GM18526 (cell line): ENCODE results near the gene SDC1.

ENCODE experiments used
- POLR2A ChIP-seq: IDR thresholded peaks from 3 replicates; pipeline ENCODE4 v1.6.1; 2011; ENCODE audit not compliant: insufficient read length; ENCODE audit errors: extremely low read depth

SDC1 gene

DNA sequence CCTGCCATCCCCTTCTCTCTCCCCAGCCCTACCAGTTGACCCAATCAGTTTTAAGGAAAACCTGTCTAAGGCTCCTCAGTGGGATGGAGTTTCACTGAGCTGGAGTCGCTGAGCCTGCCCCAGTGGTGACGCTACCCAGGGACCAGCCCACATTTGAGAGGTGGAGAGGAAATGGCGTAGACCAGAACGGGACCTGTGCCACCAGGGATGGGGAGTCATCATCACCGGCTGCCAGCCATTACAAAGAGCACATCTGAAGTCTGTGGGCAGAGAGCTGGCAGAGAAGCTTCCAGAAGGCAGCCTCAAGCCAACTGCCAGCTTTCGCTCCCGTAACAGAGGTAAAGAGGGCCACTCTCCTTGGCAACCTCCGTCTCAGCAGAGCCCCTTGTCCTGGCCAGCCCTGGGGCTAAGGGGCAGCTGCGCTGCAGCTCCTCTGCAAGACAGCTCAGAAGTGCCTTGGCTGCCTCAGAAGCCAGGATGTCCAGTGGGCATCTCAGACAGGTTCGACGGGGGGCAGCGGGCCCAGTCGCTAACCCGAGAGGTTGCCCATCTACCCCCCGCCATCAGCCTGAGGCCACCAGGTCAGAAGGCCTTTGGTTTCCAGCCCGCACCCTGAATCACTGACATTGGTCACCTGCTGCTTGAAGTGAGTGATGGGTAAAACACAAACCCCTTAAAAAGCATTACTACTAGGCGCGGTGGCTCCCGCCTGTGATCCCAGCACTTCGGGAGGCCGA, 15.4 kb downstream of the SDC1 start:
- TF ChIP-seq POLR2A: no peak

DNA sequence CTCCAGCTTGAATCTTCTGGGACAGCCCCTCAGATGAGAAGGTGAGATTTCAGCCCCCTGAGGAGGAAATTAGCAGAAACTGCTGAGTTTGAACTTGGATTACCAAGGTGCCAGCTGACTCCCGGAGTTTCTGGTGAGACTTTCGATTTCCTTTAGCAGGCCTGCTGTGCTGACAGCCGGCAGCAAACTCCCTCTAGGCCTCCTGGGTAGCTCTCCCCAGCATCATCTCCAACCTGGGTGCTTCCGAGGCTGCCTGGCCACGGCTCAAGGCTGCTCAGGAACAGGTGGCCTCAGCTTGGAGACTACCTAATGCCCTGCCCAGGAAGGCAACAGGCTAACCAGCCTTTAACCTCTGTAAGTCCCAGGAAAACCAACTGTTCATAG, 16.5 kb downstream of the SDC1 start:
- TF ChIP-seq POLR2A: no peak

DNA sequence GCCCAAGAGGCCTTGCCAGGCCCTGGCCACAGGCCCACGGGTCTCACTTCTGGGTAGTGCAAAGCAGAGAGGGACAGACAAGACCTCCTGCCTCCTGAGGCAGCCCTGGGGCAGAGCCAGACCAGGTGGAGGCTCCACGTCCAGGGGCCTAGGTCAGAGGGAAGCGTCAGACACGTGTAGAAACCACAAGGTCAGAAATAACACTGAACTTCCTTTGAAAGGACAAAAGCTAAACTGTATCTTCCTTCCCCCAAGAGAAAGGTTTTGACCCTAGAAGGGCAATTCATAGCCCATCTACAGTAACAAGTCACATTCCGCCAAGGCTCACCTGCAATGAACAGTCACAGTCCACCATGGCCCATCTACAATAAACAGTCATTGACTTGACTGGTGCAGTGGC, 17.9 kb downstream of the SDC1 start:
- no peak for TF ChIP-seq POLR2A

DNA sequence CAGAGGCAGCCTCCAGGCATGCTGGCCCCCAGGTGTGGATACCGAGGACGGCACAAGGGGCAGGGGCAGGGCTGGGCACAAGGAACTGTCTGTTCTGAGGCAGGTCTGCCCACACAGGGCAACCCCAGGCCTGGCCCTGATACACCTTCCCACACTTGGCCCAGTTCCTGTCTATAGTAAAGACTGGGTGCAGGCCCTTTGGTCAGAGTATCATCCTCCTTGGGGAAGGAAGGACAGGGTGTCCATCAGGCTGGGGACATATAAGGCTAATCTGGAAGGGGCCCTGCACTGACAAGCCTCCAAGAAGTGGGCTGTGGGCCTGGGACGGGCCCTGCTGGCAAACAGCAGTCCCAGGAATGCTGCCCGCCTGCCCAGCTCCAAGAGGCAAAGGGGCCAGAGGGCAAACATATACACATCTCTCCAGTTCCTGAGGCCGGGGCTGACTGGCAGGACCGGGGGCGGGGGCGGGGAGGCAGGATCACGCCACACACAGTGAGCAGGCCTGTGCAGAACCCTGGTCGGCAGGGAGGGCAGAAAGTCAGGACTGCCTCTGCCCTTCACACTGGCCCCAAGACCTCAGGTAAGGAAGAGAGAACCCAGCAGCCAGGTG, 18.9 kb downstream of the SDC1 start:
- no peak for TF ChIP-seq POLR2A

DNA sequence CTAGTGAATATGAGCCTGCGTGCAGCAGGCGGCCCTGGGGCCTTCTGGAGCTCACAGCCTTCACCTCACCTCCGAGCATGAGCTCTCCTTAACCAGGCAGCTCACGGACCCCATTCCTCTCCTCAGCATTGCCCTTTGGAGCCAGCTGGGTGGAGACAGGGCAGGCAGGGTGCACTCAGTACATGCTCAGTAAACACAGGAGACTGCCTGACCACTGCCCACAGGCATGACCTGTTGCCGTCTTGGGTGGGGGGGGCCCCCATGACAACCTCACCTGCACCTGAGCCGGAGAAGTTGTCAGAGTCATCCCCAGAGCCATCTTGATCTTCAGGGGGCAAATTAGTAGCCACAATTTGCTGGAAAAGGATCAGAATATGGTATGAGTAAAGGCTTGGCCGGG, 19.9 kb downstream of the SDC1 start:
- no peak for TF ChIP-seq POLR2A

DNA sequence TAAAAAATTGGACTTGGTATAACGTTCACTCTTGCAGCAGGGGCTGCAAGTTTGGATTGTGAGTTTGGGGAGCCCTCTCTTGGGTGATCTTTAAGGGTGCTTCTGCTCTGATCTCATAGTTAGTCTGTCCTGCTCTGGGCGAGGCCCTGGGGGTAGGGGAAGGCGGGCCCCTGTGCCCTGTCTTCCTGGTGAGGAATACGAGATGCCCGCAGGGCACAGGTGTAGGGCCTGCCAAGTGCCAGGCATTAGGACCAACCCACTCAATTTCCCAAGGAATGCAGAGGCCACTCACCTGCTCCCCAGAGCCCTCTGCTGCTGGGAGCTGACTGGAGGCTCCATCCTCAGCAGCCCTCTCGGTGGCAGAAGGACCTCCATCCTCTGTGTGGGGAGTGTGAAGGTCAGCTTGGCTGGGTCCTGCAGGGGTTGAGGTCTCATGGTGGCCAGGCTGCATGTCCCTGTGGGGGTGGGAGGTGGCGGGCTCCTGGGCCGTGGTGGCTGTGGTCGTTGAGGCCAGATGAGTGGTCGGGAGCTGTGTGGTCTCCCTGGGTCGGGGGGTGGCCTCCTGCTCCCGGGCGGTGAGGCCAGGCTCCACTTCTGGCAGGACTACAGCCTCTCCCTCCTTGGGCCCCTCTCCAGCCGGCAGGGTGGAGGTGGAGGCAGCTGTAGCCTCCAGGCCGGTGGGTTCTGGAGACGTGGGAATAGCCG, 21.3 kb downstream of the SDC1 start:
- TF ChIP-seq POLR2A: no peak

DNA sequence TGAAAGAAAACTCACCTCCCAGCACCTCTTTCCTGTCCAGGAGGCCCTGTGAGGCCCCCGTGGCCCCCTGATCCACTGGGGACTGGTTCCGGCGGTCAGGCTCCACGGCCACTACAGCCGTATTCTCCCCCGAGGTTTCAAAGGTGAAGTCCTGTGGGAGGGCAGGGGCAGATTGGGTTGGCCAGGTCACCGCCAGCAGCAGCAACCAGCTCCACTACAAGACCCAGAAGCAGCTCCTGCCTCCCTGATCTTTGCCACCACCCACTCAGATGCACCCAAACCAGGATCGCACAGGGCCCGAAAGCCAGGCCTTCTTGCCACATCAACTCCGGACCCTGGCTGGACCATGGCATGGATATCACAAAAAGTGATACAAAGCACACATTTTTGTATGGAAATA, 21.9 kb downstream of the SDC1 start:
- TF ChIP-seq POLR2A: no peak

DNA sequence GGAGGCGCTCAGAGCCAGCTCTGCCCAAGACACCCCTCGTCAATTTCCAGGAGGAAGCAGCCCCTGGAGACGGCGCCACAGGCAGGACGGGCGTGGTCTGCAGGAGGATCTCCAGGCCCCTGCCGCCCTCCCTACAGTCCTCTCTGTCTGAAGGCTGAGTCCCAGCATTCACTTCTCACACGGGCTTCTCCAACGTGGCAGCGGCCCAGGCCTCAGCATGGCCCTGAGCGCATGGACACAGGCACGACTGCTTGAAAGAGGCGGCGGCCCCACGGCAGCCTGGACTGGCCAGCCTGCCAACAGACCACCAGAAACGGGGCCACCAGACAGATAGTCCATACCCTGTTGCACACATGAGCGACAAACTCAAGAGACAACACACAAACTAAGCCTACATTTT, 23.3 kb downstream of the SDC1 start:
- no peak for TF ChIP-seq POLR2A

DNA sequence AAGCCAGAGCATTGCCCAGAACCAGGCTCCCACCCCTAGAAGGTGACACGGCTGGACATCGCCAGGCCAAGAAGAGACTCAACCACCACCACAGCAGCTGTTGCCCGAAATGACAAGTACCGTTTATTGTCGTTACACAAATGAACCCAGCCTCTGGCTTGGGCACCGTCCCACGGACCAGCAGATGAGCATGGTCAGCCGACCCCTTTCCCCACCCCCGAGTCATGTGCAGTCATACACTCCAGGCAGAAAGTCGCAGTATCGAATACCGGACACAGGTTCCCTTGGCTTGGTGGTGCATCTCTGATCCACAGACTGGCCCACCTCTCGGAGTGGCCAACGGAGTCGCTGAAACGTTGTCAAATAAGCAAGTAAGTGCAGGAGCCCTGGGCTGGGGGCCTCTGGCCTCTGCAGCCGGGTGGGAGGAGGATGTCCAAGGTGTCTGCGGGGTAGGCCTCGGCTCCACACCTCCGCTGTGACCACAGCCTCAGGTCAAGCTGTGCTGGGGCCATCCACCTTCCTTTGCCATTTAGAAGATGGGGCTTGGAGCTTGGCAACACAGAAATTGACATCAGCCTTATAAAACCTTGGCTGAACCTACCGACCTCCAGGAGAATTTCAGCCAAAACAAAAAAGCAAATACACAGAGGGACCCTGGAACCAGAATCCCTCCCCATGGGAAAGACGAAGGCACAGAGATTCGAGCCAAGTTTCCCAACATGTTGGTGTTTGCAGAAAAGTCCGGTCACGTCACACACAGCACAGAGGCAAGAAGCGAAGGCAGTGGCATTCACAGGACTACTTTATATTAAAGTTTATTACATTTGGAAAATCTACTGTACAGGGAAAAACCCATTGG, 24.0 kb downstream of the SDC1 start:
- TF ChIP-seq POLR2A: no peak

DNA sequence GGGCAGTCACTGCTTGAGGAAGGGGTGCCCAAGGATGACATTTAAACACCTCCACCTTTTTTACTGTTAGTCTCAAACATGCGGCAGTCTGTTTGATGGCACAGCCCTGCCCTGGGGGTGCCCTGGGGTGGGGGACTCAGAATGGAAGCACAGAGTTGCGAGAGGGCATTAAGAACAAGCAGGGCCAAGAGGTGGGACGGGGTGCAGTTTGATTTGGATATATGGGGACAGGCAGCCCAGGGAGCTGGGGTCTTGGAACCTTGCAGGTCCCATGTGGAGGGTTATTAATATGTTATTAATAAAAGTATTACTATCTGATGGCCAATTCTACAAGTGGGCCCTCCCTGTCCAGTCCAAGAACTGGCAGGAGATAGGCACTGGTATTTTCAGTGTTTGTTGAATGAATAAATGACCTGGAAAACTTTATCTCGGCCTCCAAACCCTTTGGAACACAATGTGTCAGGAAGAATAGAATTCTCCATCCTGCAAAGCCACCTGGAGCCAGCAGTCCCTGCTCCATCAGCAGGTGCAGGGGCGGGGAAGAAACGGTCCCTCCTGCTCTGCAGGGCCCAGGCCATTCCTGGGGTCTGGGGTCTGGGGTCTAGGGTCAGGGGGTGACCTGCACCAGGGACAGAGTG, 25.2 kb downstream of the SDC1 start:
- TF ChIP-seq POLR2A: no peak

DNA sequence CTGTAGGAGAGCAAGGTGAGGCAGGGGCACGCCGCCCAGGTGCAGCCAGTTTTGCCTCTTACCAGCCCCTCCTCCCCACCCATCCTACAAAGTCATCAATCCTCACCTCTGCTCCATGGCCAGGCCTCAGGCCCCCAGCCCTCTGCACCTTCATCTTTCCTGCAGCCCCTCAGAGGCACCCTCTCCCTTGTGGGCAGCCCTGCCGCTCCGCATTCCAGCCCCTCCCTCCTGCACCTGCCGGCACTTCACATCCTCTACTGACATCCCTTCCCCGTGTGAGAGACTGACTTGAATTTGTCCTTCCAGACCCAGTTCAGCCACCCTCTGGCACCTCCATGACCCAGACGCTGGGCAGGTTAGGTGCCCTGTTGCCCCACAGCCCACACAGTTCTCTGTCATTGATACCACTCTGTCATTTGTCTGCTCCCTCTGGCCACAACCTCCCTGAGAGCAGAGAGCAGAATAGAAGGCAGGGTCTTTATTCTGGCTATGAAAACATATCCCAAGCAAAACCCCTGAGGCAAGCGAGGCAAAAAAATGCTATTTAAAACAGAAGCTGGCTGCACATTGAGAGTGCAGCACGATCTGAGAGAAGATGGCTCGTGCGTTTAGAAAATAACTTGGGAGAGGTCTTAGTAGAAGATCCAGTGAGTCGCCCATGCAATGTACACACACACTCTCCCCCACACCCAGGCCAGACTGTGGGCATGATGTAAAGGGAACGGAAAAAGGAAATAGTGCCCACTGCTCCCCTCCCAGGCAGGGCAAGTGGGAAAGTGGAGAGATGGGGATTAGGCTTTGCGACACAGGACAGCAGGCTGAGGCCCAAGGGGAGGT, 25.9 kb downstream of the SDC1 start:
- no peak for TF ChIP-seq POLR2A

DNA sequence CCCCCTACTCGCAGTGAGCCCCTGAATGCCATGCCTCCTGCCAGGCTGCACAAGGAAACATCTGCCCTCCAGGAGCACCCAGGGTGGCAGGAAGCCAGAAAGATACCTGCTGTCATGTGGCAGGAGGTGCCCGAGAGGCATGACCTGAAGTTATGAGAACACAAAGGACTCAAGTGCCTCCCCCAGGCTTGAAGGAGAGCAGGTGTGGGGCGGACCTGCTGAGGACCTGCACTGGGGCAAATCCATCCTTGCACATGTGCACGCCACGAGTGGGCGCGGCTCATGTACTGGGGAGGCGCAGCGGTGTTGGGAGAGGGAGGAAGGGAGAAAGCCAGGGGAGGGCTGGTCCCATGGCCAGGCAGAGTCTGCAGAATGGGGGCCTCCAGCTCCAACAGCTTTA, 26.9 kb downstream of the SDC1 start:
- no peak for TF ChIP-seq POLR2A

DNA sequence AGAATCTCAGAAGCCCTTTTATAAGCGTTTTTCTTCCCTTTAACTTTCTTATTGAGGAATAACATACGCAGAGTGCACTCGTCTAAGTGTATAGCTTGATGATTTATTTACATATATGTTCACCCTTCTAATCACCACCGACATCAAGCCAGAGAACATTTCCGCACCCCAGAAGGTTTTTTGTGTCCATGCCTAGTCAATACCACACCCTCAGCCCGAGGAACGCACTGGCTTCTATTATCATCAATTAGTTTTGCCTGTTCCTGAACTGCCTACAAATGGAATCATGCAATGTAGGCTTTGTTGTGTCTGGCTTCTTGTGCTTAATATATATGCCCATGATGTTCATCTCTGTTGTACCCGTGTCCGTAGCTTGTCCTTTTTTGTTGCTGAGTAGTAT, 27.7 kb downstream of the SDC1 start:
- TF ChIP-seq POLR2A: no peak

DNA sequence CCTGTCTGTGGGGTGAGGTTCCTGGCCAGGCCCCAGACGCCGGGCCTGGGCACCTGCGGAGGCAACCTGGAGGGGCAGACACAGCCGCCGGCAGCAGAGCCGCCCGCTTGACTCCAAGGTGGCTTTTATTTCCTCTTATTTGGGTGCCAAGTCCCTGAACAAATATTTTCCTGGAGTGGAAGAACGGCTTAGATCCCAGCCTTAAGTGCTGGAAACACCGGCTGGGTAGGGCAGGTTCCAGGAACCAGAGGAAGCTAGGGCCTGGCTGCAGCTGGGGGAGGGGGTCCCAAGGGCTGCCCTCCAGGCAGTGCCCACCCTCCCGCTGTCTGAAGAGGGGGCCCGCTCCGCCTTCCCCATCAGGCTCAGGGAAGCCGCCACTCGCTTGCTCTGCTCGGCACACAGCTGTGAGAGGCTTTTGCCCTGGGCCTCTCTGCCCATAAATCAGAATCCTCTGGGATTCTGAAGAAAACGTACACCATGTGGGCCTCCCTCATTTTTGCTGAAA, 28.2 kb downstream of the SDC1 start:
- no peak for TF ChIP-seq POLR2A
